ENCODE results near the gene RD3L. TPM values are rescaled to one million over a fixed set of nuclear protein-coding genes. Genes with fewer than 3 reads are reported as not detected.

The RD3L gene
- total and polyA plus RNA-seq, 2 experiments from 2014 or later = not detected

- no peak overlapping the region for H3K4me2 ChIP-seq (ENCODE audit: unreplicated experiment)
- no peaks in the 10 kb centered on the region for H4K20me1 ChIP-seq (ENCODE audit: insufficient read depth)
- no peaks in the 10 kb centered on the region for H3K9me2 ChIP-seq (ENCODE audit: insufficient read depth)
- no peaks in the 10 kb centered on the region for H3K36me3 ChIP-seq (ENCODE audit: low read depth)
- in situ Hi-C loops (cut with MboI) = no loop called here
- no peaks in the 10 kb centered on the region for H3K9me3 ChIP-seq (ENCODE audit: low read depth)
- H3K79me2 ChIP-seq (ENCODE audit: insufficient read depth) = no peaks in the 10 kb centered on the region
- H3K27ac ChIP-seq = no peak overlapping the region
- H3K27me3 ChIP-seq (replicated peaks; ENCODE audit: insufficient read depth) = no peaks in the 10 kb centered on the region
- TF ChIP-seq EZH2 (IDR thresholded peaks at IDR 0.05; ENCODE audit: insufficient read depth, poor library complexity, severe bottlenecking) = no peak
- no peak for TF ChIP-seq EZH2phosphoT487 (IDR thresholded peaks at IDR 0.05; ENCODE audit: insufficient read depth, low read depth)
- 71 to 78% methylated on average over 14 of the region's 14 CpGs for WGBS, 2 experiments (ENCODE audit: low coverage in 1 of 2, low lambda C conversion rate in 2 of 2, missing lambda C conversion rate in 2 of 2)
- DNase-seq = no peak
- no peak overlapping the region for H3K9ac ChIP-seq
- H3F3A ChIP-seq (ENCODE audit: insufficient read depth) = no peaks in the 10 kb centered on the region
- no peak overlapping the region for H3K4me3 ChIP-seq
- H3K4me1 ChIP-seq (ENCODE audit: insufficient read depth) = no peaks in the 10 kb centered on the region
- no peak overlapping the region for H2AFZ ChIP-seq
Observed at GRCh38 chr14:103899833-103900232, 42.5 kb downstream of the RD3L start.

DNA sequence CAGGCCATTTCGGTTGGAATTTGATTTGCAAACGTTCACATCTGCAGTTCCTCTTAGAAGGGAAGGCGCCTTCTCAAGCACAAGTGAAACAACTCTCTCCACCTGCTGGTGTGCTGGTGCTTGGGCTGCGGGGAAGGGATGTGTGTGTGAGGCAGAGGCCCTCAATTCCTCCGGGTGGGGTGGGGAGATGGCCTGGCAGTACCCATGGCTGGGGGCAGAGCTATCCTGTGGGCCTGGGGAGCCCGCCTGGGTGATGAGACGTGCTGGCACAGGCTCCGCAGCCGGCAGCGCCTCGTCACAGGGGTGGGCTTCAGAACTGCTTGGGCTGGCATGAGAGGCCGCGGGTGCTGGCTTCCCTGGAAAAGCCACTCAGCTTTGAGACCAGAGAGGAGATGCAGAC is 43.0 kb downstream of the RD3L start:
- Histone ChIP-seq H3K27ac (no peak overlapping the region), H3K4me3 (no peak overlapping the region), H3K27me3 (replicated peaks; ENCODE audit: insufficient read depth) (no peaks in the 10 kb centered on the region), H3K79me2 (ENCODE audit: insufficient read depth) (no peaks in the 10 kb centered on the region), H3K9me2 (ENCODE audit: insufficient read depth) (no peaks in the 10 kb centered on the region), H3K9me3 (ENCODE audit: low read depth) (no peaks in the 10 kb centered on the region), H4K20me1 (ENCODE audit: insufficient read depth) (no peaks in the 10 kb centered on the region), H3F3A (ENCODE audit: insufficient read depth) (no peaks in the 10 kb centered on the region), H3K36me3 (ENCODE audit: low read depth) (no peaks in the 10 kb centered on the region), H3K4me1 (ENCODE audit: insufficient read depth) (no peaks in the 10 kb centered on the region), H3K9ac (no peak overlapping the region), H3K4me2 (ENCODE audit: unreplicated experiment) (no peak overlapping the region), H2AFZ (no peak overlapping the region)
- no peak for DNase-seq
- in situ Hi-C loops (cut with MboI) = no loop called here
- 76 to 77% methylated on average over 13 of the region's 13 CpGs for WGBS, 2 experiments (ENCODE audit: low coverage in 1 of 2, low lambda C conversion rate in 2 of 2, missing lambda C conversion rate in 2 of 2)
- TF ChIP-seq EZH2 (IDR thresholded peaks at IDR 0.05; ENCODE audit: insufficient read depth, poor library complexity, severe bottlenecking) = no peak
- no peak for TF ChIP-seq EZH2phosphoT487 (IDR thresholded peaks at IDR 0.05; ENCODE audit: insufficient read depth, low read depth)

GRCh38 chr14:103898711-103899110 is 43.6 kb downstream of the RD3L start:
- H3K9ac ChIP-seq = no peak overlapping the region

GRCh38 chr14:103898204-103898603 is 44.1 kb downstream of the RD3L start:
- no peaks in the 10 kb centered on the region for H4K20me1 ChIP-seq (ENCODE audit: insufficient read depth)
- H3K9ac ChIP-seq = no peak overlapping the region
- no peak overlapping the region for H3K4me3 ChIP-seq
- no peaks in the 10 kb centered on the region for H3K27me3 ChIP-seq (replicated peaks; ENCODE audit: insufficient read depth)
- H3K79me2 ChIP-seq (ENCODE audit: insufficient read depth) = no peaks in the 10 kb centered on the region
- H3K27ac ChIP-seq = no peak overlapping the region
- TF ChIP-seq EZH2 (IDR thresholded peaks at IDR 0.05; ENCODE audit: insufficient read depth, poor library complexity, severe bottlenecking) (no peak), EZH2phosphoT487 (IDR thresholded peaks at IDR 0.05; ENCODE audit: insufficient read depth, low read depth) (no peak)
- no peaks in the 10 kb centered on the region for H3K36me3 ChIP-seq (ENCODE audit: low read depth)
- WGBS, 2 experiments (ENCODE audit: low coverage in 1 of 2, low lambda C conversion rate in 2 of 2, missing lambda C conversion rate in 2 of 2) = 65 to 77% methylated on average over 4 of the region's 4 CpGs
- no peak for DNase-seq
- no peak overlapping the region for H2AFZ ChIP-seq
- no peaks in the 10 kb centered on the region for H3K4me1 ChIP-seq (ENCODE audit: insufficient read depth)
- no peak overlapping the region for H3K4me2 ChIP-seq (ENCODE audit: unreplicated experiment)
- in situ Hi-C loops (cut with MboI) = no loop called here
- H3K9me2 ChIP-seq (ENCODE audit: insufficient read depth) = no peaks in the 10 kb centered on the region
- no peaks in the 10 kb centered on the region for H3F3A ChIP-seq (ENCODE audit: insufficient read depth)
- no peaks in the 10 kb centered on the region for H3K9me3 ChIP-seq (ENCODE audit: low read depth)

More at GRCh38 chr14:103898711-103899110, 43.6 kb downstream of the RD3L start:
- Histone ChIP-seq H3K9me2 (ENCODE audit: insufficient read depth) (no peaks in the 10 kb centered on the region), H3K27me3 (replicated peaks; ENCODE audit: insufficient read depth) (no peaks in the 10 kb centered on the region), H2AFZ (no peak overlapping the region), H3K36me3 (ENCODE audit: low read depth) (no peaks in the 10 kb centered on the region), H3F3A (ENCODE audit: insufficient read depth) (no peaks in the 10 kb centered on the region), H3K4me3 (no peak overlapping the region), H4K20me1 (ENCODE audit: insufficient read depth) (no peaks in the 10 kb centered on the region), H3K4me1 (ENCODE audit: insufficient read depth) (no peaks in the 10 kb centered on the region), H3K4me2 (ENCODE audit: unreplicated experiment) (no peak overlapping the region), H3K9me3 (ENCODE audit: low read depth) (no peaks in the 10 kb centered on the region), H3K27ac (no peak overlapping the region), H3K79me2 (ENCODE audit: insufficient read depth) (no peaks in the 10 kb centered on the region)
- WGBS, 2 experiments (ENCODE audit: low coverage in 1 of 2, low lambda C conversion rate in 2 of 2, missing lambda C conversion rate in 2 of 2) = 74 to 76% methylated on average over 9 of the region's 9 CpGs
- no peak for TF ChIP-seq EZH2 (IDR thresholded peaks at IDR 0.05; ENCODE audit: insufficient read depth, poor library complexity, severe bottlenecking)
- no peak for TF ChIP-seq EZH2phosphoT487 (IDR thresholded peaks at IDR 0.05; ENCODE audit: insufficient read depth, low read depth)
- in situ Hi-C loops (cut with MboI) = no loop called here
- DNase-seq = no peak
